Common myeloid progenitor, CD34-positive (primary cell): ENCODE data around the gene PLCB4.
A peak's percentile ranks its signal among the peaks of the same experiment; 100 is the strongest.

Experiments used
- CTCF ChIA-PET: fragments of 350-600 bp; sonication (Branson Sonifier 250); formaldehyde crosslinking; loops from one replicate; lab custom pipeline; 2021; ENCODE audit warnings: antibody characterized with exemption; lab: Charles Lee
- POLR2A ChIA-PET: fragments of 350-600 bp; sonication (Branson Sonifier 250); formaldehyde crosslinking; loops from one replicate; lab custom pipeline; 2021; ENCODE audit warnings: antibody characterized with exemption; lab: Charles Lee
- DNase-seq, 3 donors: peaks; one replicate each; pipeline versions ENCODE4 v3.0.0 to v3.0.0-alpha.2; 2013
- H3K27ac ChIP-seq, 2 experiments: 1 replicate in 1 of 2; 2 replicates in 1 of 2; pipeline ENCODE4 v1.7.0; 2013; ENCODE audit warnings: inconsistent platforms in 2 of 2, low read length in 2 of 2, mild to moderate bottlenecking in 2 of 2, low read depth in 1 of 2, moderate library complexity in 1 of 2; ENCODE audit not compliant: severe bottlenecking in 2 of 2, insufficient read depth in 1 of 2, poor library complexity in 1 of 2
- H3K27me3 ChIP-seq, 5 experiments: replicated peaks in 2 of 5; 1 replicate in 3 of 5; 2 replicates in 2 of 5; pipeline versions ENCODE4 v1.6.1 to v1.7.0; 2013; ENCODE audit warnings: low read length in 4 of 5, mild to moderate bottlenecking in 2 of 5, moderate library complexity in 2 of 5, inconsistent platforms in 1 of 5; ENCODE audit not compliant: insufficient read depth in 5 of 5, control insufficient read depth in 4 of 5
- H3K36me3 ChIP-seq, 4 experiments: 1 replicate in 2 of 4; 2 replicates in 2 of 4; pipeline versions ENCODE4 v1.6.1 to v1.7.0; 2013; ENCODE audit warnings: low read length in 3 of 4, control low read depth in 1 of 4, mild to moderate bottlenecking in 1 of 4; ENCODE audit not compliant: control insufficient read depth in 4 of 4, insufficient read depth in 4 of 4
- H3K4me1 ChIP-seq, 4 experiments: 1 replicate in 3 of 4; 2 replicates in 1 of 4; pipeline versions ENCODE4 v1.6.1 to v1.7.1; 2013; ENCODE audit warnings: low read length in 3 of 4, mild to moderate bottlenecking in 3 of 4, control low read depth in 1 of 4, inconsistent platforms in 1 of 4, moderate library complexity in 1 of 4; ENCODE audit not compliant: control insufficient read depth in 4 of 4, insufficient read depth in 4 of 4; ENCODE audit errors: control extremely low read depth in 1 of 4
- H3K4me3 ChIP-seq, 7 experiments: 1 replicate in 4 of 7; 2 replicates in 3 of 7; pipeline versions ENCODE4 v1.5.1 to v1.7.0; 2013; ENCODE audit warnings: mild to moderate bottlenecking in 7 of 7, low read length in 6 of 7, moderate library complexity in 6 of 7, inconsistent platforms in 2 of 7, low read depth in 2 of 7, control low read depth in 1 of 7; ENCODE audit not compliant: insufficient read depth in 4 of 7, control insufficient read depth in 1 of 7; ENCODE audit errors: extremely low read depth in 1 of 7
- H3K9me3 ChIP-seq, 5 experiments: 1 replicate in 4 of 5; 2 replicates in 1 of 5; pipeline versions ENCODE4 v1.6.1 to v1.7.1; 2013; ENCODE audit warnings: low read length in 4 of 5, mild to moderate bottlenecking in 2 of 5, inconsistent platforms in 1 of 5, low read depth in 1 of 5, moderate library complexity in 1 of 5; ENCODE audit not compliant: control insufficient read depth in 4 of 5, insufficient read depth in 2 of 5; ENCODE audit errors: control extremely low read depth in 1 of 5
- WGBS: methylation state at CpG from one replicate; pipeline ENCODE4 v1.1.5; 2013; ENCODE audit not compliant: insufficient coverage; 5-methylcytosine and 5-hydroxymethylcytosine counted together

Gene PLCB4

DNA sequence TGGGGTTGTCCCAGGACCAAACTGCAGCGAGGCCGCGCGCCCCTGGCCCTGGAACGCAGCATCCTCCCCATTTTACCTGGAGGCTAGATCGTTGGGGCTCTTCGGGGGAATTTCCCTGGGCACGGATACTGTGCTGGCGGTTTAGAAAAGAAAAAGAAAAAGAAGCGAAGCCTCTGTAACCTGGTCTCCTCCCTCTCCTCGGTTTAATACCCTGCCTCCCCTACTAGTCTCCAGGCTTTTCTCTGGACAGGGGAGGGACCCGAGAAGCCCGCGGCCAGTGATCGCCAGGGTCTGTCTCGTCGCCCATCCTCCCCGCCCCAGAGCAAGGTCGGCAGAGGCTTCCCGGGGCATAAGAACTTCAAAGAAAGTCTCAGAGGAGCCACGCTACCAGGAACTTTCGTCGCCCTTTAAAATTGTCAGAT lies 439.4 kb downstream of the PLCB4 start:
- H3K9me3 ChIP-seq = peaks cover 0 to 2% (median 0%) of the 10 kb centered on the region in 5 experiments
- DNase-seq = no peak
- ChIA-PET POLR2A (no interaction called here), CTCF (no interaction called here)
- H3K4me3 ChIP-seq = peak overlapping the region in 3 of 7 experiments; percentile 1 to 48 (median 31)
- H3K36me3 ChIP-seq = no peaks in the 10 kb centered on the region
- H3K27ac ChIP-seq = no peak overlapping the region
- peaks cover 4 to 36% (median 23%) of the 10 kb centered on the region in 4 experiments for H3K4me1 ChIP-seq
- WGBS = 1% methylated on average over 17 of the region's 23 CpGs
- peaks cover 32 to 92% (median 41%) of the 10 kb centered on the region in 5 experiments for H3K27me3 ChIP-seq

DNA sequence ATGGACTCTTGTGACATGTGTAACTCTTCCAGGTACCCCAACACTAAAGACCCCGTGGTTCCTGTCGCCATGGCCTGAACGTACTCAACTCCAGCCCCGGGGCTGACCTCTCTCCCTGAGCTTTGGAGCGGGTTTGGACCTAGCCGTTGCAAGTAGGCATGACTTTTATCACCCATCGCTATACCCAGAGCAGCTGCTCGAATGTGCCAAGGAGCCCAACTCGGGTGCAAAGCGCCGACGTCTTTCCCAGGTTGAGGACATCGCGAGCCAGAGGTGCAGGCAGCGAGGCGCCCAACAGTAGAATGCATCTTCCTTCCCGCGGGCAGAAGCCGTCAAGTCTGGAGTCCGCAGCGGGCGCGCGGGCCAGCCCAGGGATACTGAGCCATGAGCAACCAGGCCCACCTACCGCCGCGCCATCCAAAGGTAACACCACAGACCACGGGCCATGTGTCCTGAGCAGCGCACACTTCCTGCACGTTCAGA lies 439.9 kb downstream of the PLCB4 start:
- no peak for DNase-seq
- CTCF ChIA-PET = no interaction called here
- H3K27me3 ChIP-seq = peaks cover 34 to 95% (median 41%) of the 10 kb centered on the region in 5 experiments

GRCh38 chr20:9509246-9509645 lies 440.4 kb downstream of the PLCB4 start:
- Histone ChIP-seq H3K9me3 (peaks cover 0 to 2% (median 0%) of the 10 kb centered on the region in 5 experiments), H3K4me3 (no peak overlapping the region), H3K36me3 (no peaks in the 10 kb centered on the region), H3K27ac (no peak overlapping the region), H3K4me1 (peaks cover 0 to 27% (median 17%) of the 10 kb centered on the region in 4 experiments), H3K27me3 (peaks cover 40 to 97% (median 44%) of the 10 kb centered on the region in 5 experiments)
- WGBS = 12% methylated on average over 3 of the region's 4 CpGs
- POLR2A ChIA-PET = no interaction called here
- CTCF ChIA-PET = no interaction called here
- DNase-seq = no peak

More for the DNA sequence above, 439.9 kb downstream of the PLCB4 start:
- H3K27ac ChIP-seq = no peak overlapping the region
- peak overlapping the region in 1 of 7 experiments; percentile 1 for H3K4me3 ChIP-seq
- H3K9me3 ChIP-seq = peaks cover 0 to 2% (median 0%) of the 10 kb centered on the region in 5 experiments
- 3% methylated on average over 28 of the region's 30 CpGs for WGBS
- H3K36me3 ChIP-seq = no peaks in the 10 kb centered on the region
- peaks cover 3 to 32% (median 21%) of the 10 kb centered on the region in 4 experiments for H3K4me1 ChIP-seq
- POLR2A ChIA-PET = no interaction called here

DNA sequence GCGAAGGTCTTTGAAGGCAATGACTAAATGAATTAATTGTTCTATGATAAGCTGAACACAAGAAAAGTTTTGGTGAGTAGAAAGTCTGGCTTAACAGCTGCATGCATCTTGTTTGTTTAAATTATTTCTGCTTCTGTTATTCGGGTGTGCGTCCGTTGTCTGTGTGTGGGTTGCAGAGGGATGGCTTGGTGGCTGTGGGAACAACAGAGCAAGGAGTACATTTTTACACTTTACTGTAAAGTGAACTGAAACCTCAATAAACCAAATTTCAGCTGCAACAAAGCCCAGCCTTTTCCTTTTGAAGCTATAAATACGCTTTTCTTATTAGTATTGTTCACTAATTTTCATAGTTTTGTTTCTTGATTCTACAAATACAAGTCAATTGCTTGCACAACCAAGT lies 442.0 kb downstream of the PLCB4 start:
- DNase-seq = no peak
- Histone ChIP-seq H3K4me1 (peaks cover 3 to 44% (median 25%) of the 10 kb centered on the region in 4 experiments), H3K27me3 (peaks cover 40 to 99% (median 50%) of the 10 kb centered on the region in 5 experiments), H3K27ac (no peak overlapping the region), H3K36me3 (no peaks in the 10 kb centered on the region), H3K9me3 (peaks cover 0 to 2% (median 0%) of the 10 kb centered on the region in 5 experiments), H3K4me3 (no peak overlapping the region)
- ChIA-PET CTCF (no interaction called here), POLR2A (no interaction called here)
- no CpG with 5 or more reads among the region's 5 CpGs for WGBS

DNA sequence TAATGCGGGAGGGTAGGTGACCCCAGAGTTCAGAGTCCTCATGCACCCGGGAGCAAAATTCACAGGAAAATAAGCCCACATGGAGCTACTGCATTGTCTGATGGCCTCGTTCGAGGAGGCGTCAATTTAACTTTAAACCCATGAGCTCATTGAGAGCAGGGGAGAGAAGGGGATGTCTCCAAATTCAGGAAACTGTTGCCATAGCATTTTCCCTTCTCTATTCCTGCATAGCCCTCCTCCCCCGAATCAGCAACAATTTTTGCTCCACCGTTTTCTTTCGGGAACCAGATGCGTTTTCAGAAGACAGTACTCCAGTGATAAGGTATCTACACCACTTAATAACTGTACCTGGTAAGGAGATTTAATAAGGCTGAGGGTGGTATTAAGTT lies 445.2 kb downstream of the PLCB4 start:
- WGBS = 6% methylated on average over 5 of the region's 9 CpGs

GRCh38 chr20:9514461-9515213 lies 445.8 kb downstream of the PLCB4 start, which contains the start of gene LAMP5:
Gene LAMP5, plus strand, starts transcription at chr20:9514590. Its CDS starts 263 bp downstream, at chr20:9514853.
- ChIA-PET POLR2A (no interaction called here), CTCF (interaction anchor here (1.0 to 1.9 kb wide), 2 partner anchors 11 to 576 kb away, joined by 3 to 6 read pairs; no protein-coding TSS in a partner anchor)
- Histone ChIP-seq H3K4me1 (peaks cover 3 to 26% (median 15%) of the 10 kb centered on the region in 4 experiments), H3K36me3 (no peaks in the 10 kb centered on the region), H3K9me3 (peaks cover 0 to 2% (median 0%) of the 10 kb centered on the region in 5 experiments), H3K27me3 (peaks cover 35 to 99% (median 50%) of the 10 kb centered on the region in 5 experiments), H3K4me3 (peak within 1 kb of the TSS in 2 of 7 experiments; percentile 16 to 38), H3K27ac (no peak within 1 kb of the TSS)
- 0% methylated on average over 21 of the region's 38 CpGs for WGBS
- DNase-seq = peak in 2 of 3 donors; percentile 70 to 79

More for the DNA sequence above, 445.2 kb downstream of the PLCB4 start:
- Histone ChIP-seq H3K27ac (no peak overlapping the region), H3K4me1 (peaks cover 3 to 26% (median 15%) of the 10 kb centered on the region in 4 experiments), H3K9me3 (peaks cover 0 to 2% (median 0%) of the 10 kb centered on the region in 5 experiments), H3K4me3 (no peak overlapping the region), H3K27me3 (peaks cover 39 to 99% (median 52%) of the 10 kb centered on the region in 5 experiments), H3K36me3 (no peaks in the 10 kb centered on the region)
- DNase-seq = no peak
- CTCF ChIA-PET = interaction anchor here (1.0 to 1.9 kb wide), 2 partner anchors 10 to 577 kb away, joined by 3 to 6 read pairs; no protein-coding TSS in a partner anchor
- POLR2A ChIA-PET = no interaction called here
